Inflammatory macrophage (primary cell): ENCODE data around the gene VWA7.
"Not testable (repeated sequence)": the region's sequence is repeated elsewhere in the genome, so short reads cannot be mapped to it uniquely, and the experiment has no call there.

Experiments
- DNase-seq, 2 donors: peaks; one replicate each; pipeline ENCODE4 v3.0.0-alpha.2; 2020 to 2022

The VWA7 gene

DNA sequence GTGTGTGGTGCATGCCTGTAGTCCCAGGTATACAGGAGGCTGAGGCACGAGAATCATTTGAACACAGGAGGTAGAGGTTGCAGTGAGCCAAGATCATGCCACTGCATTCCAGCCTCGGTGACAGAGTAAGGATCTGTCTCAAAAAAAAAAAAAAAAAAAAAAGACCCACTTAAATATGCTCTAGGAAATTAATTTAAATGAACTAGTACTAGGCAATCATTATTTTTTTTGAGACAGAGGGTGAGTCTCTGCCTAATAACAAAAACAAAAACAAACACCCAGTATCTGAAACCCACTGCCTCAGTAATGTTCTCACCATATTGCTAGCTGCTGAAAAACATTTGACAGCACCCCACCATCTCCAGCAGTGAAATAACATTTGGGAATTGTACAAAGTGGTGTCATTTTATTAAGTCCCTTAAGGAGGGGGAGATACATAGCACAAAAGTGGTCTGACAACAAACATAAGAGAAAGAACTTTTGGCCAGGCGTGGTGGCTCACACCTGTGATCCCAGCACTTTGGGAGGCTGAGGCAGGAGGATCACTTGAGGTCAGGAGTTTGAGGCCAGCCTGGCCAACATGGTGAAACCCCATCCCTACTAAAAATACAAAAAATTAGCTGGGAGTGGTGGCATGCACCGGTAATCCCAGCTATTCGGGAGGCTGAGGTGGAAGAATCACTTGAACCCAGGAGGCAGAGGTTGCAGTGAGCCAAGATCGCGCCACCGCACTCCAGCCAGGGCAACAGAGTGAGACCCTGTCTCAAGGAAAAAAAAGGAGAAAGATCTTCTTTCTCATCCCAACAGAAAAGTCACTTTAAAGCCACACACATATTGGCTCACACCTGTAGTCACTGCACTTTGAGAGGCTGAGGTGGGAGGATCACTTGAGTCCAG is 24.2 kb upstream of the VWA7 start:
- DNase-seq: not testable (repeated sequence)

DNA sequence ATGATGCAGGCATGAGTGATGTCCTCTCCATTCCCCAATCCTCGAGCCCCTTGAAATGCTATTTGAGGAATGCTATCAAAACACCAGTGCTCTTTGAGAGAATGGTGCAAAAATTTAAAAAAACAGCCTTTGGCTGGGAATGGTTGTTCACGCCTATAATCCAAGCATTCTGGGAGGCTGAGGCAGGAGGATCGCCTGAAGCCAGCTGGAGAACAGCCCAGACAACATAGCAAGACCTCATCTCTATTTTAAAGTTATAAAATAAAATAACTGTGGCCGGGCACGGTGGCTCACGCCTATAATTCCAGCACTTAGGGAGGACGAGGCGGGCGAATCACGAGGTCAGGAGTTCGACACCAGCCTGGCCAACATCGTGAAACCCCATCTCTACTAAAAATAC is 22.7 kb upstream of the VWA7 start:
- no peak for DNase-seq

DNA sequence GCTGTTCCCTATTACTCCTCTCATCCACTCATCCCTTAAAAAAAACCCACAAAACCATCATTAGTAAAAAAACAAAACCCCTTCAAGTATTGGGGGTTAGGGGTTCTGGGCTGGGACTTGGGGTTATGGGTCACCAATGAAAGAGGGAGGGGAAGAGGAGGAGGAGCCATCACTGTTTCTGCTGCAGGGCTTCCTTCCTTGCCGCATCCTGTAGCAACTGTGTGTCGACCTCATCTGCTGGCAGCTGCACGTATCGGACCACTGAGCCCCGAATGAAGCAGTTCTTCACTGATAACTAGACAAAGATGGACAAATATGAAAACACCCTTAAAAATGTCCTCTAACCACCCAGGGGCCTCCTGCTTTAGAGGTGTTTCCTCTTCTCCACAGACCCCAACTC is 20.5 kb upstream of the VWA7 start:
- no peak for DNase-seq

- DNase-seq: no peak
Observed at GRCh38 chr6:31796993-31797385, 19.9 kb upstream of the VWA7 start.

DNA sequence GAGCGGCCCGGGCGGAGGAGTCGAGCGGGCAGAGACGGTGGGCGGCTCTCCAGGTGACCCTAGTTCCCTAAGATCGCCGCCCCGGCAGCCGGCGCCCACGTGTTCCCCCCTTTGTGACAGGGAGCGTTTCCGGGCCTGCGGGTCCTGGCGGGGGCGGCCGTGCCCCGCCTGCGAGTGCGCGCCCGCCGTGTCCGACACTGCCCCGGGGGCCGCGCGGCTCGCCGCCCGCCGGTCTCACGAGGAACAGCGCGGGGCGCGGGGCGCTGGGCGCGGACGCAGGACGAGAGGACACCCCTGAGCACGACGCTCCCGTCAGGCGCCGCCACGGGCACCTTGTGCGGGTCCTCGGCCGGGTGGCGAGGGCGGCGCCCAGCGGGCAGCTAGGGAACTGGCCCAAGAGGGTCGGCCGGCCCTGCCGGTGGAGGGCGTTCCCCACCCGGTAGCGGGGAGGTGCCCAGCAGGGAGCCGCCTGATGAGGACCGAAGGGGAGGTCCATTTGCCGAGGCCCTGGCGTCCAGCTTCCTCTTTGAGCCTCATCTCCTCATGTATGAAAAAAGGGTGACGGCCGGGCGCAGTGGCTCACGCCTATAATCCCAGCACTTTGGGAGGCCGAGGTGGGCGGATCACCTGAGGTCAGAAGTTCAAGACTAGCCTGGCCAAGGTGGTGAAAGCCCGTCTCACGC is 18.6 kb upstream of the VWA7 start, which contains the start of gene VARS1:
VARS1 (minus strand) TSS at position 137 of the 683 bp plus-strand sequence. CDS start 535 bp downstream, outside the sequence.
- peak; percentile 98 for DNase-seq

DNA sequence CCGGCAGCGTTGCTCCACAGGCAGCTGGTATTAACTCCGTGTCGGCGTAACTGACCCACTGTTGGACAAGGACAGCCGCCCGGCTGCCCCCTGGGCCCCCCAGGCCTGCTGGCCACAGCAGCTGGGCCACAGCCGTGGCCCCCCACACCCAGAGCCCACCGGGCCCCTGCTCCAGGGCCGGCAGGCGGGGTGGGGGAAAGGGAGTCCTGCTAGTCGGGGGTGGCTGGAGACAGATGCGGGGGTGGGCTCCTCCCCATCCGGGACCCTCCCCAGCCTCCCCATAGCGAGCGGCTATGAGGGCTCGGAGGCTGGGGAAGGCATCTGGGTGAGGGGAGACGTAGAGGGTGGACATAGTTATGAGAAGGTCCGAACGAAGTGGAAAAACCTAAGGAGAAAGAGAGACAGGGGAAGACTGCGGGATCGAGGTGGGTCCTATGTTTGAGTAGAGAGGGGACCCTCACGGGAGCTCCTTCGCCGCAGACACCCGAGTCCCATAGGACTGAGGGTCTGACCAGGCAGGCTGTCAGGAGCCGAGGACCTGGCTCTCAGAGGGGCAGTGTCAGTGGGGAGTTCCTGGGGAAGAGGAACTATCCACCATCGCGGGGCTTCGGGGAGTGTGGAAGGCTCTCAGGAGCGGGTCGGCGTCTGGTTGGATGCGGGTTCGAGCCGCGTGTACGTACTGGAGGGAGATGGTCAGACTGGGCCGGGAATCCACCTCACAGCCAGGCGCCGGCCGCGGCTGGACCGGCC is 17.9 kb upstream of the VWA7 start:
- no peak for DNase-seq

- no peak for DNase-seq
Observed at GRCh38 chr6:31794294-31794865, 17.3 kb upstream of the VWA7 start.

- not testable (repeated sequence) for DNase-seq
Observed at GRCh38 chr6:31793927-31794245, 16.8 kb upstream of the VWA7 start.

DNA sequence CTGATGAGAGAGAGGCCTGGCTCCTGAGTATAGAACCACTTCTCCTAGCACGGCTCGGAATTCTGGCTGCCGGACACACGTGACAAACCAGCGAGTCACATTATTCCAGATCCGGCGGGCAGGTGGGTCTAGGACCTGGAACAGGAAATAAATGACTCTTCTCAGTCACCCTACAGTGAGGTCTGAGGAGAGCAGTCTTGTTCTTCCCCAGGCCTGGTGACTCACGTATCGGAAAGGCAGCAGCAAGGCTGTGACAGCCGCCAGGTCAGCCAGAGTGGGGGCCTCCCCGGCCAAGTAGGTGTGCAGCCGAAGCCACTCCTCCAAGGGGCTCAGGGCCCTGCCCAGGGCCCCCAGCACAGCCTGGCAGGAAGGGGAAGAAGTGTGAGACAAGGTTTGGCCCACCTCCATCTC is 15.6 kb upstream of the VWA7 start:
- no peak for DNase-seq

DNA sequence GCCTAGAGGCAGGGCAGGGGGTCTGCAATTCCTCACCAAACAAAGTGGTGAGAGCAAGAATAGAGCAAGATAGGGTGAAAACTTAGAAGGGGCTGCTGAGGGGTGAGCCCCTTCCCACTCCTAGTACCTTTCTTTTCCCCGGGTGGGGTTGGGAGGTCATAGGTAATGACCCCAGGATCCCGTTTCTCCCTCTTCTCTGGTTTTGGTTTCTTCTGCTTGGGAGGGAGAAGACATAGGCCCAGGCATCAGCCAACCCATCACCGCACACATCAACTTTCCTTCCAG is 14.9 kb upstream of the VWA7 start:
- no peak for DNase-seq

DNA sequence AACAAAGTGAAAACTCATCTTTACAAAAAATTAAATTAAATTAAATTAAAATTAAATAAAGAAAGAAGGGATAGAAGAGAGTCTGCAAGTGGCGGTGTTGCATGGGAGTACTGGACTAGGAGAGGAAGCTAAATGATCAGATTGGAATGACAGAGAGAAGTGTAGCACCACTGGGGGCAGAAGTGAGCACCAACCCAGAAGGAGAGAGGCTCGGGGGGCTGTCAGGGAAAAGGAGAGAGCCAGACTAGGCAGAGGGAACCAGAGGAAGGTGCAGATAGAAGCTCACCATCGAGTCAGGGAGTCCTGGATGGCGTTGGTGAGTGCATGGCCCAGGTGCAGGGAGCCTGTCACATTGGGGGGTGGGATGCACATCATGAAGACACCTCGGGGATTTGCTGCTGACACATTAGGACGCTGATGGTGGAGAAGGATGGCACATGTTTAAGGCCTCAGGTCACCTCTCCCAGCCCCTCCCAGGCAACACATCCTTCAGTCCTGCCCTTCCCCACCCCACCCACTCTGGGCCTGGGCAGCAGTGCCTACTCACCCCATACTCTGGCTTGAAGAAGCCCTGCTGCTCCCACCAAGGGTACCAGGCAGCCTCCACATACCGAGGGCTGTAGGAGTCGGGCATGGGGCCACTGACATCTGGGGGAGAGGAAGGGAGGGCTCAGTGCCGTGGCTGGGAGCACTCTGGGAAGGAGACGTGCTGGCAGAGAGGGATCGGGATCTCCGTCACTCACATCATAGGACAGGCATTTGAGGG is 14.4 kb upstream of the VWA7 start:
- DNase-seq: peak; percentile 40 to 41

DNA sequence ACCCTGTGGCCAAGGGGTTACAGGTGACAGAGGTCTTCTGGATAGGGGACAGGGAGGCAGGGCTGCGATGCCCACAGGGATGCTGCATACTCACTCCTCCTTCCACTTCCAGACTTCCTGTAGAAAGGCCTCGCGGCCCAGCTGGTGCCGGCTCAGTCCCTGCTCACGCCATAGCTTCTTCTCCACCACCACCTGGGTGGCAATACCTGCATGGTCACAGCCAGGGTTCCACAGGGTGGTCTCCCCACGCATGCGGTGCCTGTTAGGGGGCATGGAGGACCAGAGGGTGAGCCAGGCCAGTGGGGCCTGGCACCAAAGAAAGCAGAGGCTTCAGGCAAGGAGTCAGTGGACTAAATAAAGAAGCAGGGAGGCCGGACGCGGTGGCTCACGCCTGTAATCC is 8.3 kb upstream of the VWA7 start:
- no peak for DNase-seq

DNA sequence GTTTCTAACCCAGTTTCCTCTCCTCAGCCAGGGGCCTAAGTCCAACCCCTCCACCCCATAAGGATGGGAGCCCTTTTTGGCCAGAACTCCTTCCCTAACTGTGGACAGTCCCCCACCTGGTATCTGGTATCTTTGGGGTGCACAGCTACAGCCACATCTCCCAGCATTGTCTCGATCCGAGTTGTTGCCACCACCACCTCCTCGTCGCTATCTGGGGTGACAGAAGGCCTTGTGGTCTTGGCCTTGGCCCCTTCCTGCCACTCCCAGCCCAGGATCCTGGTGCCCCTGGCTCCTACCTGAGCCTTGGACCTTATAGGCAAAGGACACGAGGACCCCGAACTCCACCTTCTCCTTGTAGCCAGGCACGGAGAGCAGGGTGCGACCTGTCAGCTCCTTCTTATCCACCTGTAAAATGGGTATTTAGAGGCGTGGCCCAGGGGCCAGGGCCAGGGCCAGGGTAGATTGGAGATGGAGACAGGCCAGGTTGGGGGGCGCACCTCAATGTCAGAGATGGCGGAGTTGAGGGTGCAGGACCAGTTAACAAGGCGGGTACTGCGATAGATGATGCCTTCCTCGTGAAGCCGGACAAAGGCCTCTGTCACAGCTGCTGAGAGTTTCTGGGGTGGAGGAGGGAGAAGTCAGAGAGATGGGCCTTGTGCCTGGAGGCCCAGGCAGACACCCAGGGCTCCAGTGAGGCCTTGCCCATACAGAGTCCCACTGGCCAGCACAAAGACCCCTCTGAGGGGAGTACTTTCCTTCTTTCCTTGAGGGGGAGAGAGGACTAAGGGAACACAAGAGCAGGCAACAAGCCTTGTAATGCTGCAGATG is 7.2 kb upstream of the VWA7 start:
- no peak for DNase-seq

- DNase-seq: no peak
Observed at GRCh38 chr6:31782126-31782855, 5.2 kb upstream of the VWA7 start.

DNA sequence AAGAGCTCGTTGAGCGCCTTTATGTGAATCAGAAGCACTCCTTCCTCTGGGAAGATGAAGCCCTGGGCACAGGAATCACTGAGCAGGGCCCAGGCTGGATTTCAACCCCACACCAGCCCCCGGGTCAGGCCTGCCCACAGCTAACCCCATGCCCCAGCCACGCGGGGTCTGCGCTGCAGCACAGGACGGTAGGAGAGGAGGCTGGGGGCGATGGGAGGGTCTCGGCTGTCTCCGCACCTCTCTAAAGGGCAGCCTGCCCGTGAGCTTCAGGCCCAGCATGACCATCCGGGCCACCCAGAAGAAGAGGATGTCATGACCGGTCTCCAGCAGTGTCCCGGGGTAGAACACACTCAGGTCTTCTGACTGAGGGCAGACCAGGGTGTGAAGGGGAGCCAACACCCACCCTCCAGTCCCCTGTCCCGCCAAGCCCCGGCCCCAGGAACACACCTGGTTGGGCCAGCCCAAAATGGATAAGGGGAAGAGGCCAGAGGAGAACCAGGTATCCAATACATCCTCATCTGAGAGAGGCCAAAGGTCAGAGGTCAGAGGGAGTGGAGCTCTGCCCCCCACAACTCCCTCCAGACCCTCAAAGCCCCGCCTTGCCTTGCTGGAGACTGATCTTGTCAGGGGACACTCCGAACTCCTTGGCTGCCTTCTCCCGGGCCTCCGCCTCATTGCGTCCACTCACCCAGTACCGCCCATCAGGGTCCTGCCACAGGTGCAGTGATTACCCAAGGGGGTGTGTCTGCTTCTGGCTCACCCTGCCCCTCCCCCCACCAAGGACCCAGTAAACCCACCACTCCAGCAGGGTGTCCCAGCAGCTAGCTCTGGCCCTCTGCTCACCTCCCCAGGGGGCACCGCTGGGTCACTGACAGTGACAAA is 4.4 kb upstream of the VWA7 start:
- no peak for DNase-seq

GRCh38 chr6:31780507-31781243 is 3.5 kb upstream of the VWA7 start:
- DNase-seq: no peak

- no peak for DNase-seq
Observed at GRCh38 chr6:31779908-31780307, 2.8 kb upstream of the VWA7 start.

DNA sequence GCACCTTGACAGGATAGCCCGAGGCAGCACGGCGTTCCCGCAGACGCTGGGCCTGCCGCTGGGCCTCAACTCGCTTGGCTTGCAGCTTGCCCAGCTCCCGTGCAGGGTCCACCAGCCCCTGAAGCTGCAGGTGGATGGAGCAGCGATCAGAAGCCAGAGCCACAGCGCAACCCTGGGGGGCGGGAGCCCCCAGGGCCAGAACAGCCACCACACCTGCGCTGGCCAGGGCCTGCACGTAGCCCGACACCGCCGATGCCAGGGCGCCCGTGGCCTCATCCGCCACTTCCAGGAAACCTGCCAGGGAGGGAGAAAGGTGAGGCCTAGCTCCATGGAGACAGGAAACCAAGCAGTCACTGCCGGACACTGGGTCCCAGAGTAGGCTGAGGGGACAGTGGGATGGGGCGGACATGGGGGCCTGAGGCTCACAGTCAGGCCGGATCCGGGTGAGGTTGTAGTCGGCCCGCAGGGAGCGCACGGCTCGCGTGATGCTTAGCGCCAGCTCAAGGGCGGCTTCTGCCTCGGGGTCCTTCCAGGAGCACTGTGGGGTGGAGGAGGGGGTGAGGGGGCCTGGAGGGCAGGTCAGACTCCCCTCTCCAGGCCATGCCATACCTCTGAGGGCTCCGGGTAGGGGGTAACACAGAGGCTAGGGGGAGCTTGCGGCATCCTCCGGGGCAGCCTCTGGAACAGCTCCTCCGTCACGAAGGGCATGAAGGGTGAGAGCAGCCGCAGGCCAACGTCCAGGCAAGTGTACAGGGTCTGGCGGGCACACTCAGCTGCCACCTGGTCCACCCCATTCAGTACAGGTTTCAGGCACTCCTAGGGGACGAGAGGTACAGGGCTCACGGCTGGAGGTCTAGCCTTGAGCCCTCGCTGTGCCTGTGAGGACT is 2.1 kb upstream of the VWA7 start:
- DNase-seq: no peak
